ENCODE data around the gene PGC.

PGC gene

DNA sequence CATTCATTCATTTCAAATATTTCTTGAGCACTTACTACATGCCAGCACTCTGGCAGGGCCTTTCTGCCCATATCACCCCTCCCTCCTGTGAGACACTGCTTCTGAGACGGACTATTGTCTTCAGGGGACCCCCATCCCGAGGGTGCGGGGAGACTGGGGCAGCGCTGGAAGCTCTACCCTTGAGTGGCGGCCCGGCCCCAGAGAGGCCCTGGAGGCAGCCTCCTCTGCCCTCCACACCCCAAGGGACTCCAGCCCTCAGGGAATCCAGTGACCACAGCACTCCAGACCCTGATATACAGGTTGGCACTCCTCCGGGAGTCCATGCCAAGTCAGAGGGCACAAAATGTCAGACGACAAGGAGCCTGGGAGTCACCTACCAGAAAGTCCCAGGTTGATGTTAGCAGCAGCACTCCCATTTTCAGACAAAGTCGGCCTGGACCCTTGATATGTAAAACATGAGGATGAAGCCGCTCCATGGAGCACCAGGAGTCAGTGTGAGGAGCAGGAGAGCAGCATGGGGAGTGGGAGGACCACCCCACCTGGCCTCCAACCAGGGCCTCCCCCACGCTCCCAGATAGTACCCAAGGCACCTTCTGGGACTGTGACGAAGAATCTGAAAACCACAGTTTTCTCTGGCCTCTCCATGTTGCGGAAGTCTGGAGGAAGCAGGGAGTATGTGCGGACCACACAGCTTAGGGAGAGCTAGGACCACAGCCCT is 32.5 kb downstream of the PGC start:
- TF ChIP-seq CTCF (IDR thresholded peaks at IDR 0.05; ENCODE audit: low read depth, low read length): no peak
- no peak for DNase-seq (ENCODE audit: extremely low read depth, low read depth)

GRCh38 chr6:41713650-41714291 is 33.4 kb downstream of the PGC start:
- DNase-seq (ENCODE audit: extremely low read depth, low read depth): no peak
- TF ChIP-seq CTCF (IDR thresholded peaks at IDR 0.05; ENCODE audit: low read depth, low read length): no peak

- no peak for TF ChIP-seq CTCF (IDR thresholded peaks at IDR 0.05; ENCODE audit: low read depth, low read length)
- no peak for DNase-seq (ENCODE audit: extremely low read depth, low read depth)
These were observed 34.0 kb downstream of the PGC start for GRCh38 chr6:41713159-41713649.

DNA sequence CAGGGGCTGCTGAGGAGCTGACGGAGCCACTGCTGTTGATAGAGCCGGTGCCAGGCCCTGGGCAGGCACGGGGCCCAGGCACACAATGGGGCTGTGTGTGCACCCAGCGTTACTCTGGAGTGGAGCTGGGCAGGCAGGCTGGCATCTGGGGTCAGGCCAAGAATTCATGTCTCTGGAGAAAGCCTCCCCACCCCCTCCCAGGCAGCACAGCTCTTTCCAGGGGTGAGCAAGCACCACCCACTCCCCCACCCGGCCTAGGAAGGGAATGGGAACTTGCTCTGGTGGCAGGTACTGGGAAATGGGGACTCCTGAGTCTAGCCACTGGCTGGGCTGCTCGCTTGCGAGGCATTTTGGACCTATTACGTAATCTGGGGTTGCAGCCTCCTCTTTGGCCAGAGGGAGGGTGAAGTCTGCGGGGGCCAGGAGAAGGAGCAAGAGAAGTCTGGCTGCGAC is 34.5 kb downstream of the PGC start:
- DNase-seq (ENCODE audit: extremely low read depth, low read depth): no peak
- TF ChIP-seq CTCF (IDR thresholded peaks at IDR 0.05; ENCODE audit: low read depth, low read length): no peak

- DNase-seq (ENCODE audit: extremely low read depth, low read depth): no peak
- no peak for TF ChIP-seq CTCF (IDR thresholded peaks at IDR 0.05; ENCODE audit: low read depth, low read length)
These were observed 35.7 kb downstream of the PGC start for GRCh38 chr6:41711323-41712038.

GRCh38 chr6:41709375-41709774 is 37.8 kb downstream of the PGC start:
- DNase-seq (ENCODE audit: extremely low read depth, low read depth): no peak
- TF ChIP-seq CTCF (IDR thresholded peaks at IDR 0.05; ENCODE audit: low read depth, low read length): no peak

- no peak for TF ChIP-seq CTCF (IDR thresholded peaks at IDR 0.05; ENCODE audit: low read depth, low read length)
- no peak for DNase-seq (ENCODE audit: extremely low read depth, low read depth)
These were observed 38.3 kb downstream of the PGC start for GRCh38 chr6:41708856-41709255.
